NCI-H345 (cell line): ENCODE measurements around the gene MIS18A.
A peak's percentile ranks its signal among the peaks of the same experiment; 100 is the strongest.

Experiments used
- DNase-seq: peaks from one replicate; lab custom pipeline; 2025; lab: John Stamatoyannopoulos, UW

The MIS18A gene

DNA sequence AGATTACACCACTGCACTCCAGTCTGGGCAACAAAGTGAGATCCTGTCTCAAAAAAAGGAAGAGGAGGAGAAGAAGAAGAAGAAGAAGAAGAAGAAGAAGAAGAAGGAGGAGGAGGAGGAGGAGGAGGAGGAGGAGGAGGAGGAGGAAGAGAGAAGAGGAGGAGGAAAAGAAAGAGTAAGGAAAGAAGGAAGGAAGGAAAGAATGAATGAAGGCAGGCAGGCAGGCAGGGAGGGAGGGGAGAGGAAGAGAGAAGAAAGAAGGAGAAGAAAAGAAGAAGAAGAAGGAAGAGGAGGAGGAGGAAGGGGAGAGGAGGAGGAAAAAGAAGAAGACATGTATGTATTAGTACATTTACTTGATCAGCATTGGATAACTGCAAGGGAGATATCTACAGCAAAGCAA lies 26.7 kb downstream of the MIS18A start:
- DNase-seq: no peak

GRCh38 chr21:32249511-32250280 lies 29.2 kb downstream of the MIS18A start:
- no peak for DNase-seq

- DNase-seq: peak; percentile 76
Measured at GRCh38 chr21:32248571-32249461, 30.0 kb downstream of the MIS18A start.

DNA sequence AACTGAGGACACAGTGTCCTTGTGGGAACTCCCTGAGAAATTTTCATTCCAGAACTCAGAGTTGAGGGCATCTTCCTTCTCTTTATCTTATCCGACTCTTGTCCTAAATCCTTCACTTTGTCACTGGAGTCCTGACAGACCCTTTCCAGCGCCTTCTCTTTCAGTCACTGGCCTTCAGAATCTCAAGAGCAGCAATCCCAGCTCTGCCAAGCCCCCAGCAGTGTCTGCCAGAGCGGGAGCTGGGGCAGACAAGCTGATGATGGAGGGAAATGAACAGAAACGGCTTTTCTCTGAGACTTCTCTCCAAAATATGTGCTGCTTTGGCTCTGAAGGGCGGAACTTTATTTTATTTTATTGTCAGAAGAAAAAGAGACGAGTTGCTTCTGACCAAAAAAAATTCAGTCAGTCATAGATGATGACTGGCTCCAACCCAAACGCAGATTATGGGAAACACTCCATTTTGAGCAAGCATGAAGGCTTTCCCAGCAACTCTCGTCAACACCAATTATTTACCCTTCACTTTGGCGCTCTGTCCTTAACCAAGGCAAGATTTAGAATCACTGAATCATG lies 32.2 kb downstream of the MIS18A start:
- no peak for DNase-seq

DNA sequence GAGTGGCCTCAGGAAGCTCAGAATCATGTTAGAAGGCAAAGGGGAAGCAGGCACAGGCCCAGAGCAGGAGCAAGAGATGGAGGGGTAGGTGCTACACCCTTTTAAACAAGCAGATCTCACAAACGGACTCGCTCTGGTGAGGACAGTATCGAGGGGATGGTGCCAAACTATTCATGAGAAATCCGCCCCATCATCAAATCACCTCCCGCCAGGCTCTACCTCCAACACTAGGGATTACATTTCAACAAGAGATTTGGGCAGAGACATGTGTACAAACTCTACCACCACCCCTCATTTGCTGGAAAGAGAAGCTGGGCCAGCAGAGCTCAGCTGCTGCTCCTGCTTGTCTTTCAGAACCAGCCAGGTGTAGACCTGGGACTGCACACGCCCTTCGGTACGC lies 32.9 kb downstream of the MIS18A start:
- DNase-seq: no peak

DNA sequence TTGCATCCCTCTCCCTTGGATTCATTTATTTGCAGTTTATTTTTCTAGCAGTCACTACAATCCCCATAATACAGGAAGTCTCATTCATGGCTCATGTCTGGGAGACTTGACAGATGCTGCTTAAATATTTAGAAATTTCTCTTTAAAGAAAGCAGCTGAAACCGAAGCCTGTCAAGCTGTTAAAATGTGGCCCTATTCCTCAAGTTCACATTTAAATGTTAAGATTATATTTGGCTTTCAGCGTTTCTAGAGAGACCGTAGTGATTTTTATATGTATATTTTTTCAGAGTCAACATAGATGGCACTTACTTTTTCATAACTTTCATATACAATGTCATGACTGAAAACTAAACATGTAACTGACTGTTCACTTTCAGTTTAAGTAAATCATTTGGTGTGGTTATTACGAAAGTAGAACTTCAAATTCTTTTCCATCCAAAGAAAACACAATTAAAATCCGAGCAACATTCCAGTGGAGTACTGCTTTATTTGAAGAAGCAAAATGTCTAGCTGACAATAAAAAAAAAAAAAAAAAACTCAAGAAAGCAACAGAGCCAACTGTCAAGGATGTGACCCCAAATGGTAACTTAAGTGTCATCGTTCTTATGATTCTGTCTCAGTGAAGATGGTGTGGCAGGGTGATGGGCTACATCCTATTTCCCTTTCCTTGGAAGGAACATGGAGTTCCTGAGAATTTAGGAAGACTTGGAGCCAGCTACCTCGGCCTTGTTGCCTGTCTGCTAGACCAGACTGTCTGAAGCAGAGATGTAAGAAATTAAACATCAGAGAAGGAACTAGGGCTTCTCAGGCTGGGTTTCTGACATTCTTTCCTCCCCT lies 37.8 kb downstream of the MIS18A start:
- DNase-seq: no peak

GRCh38 chr21:32239551-32239950 lies 39.3 kb downstream of the MIS18A start:
- DNase-seq: no peak

DNA sequence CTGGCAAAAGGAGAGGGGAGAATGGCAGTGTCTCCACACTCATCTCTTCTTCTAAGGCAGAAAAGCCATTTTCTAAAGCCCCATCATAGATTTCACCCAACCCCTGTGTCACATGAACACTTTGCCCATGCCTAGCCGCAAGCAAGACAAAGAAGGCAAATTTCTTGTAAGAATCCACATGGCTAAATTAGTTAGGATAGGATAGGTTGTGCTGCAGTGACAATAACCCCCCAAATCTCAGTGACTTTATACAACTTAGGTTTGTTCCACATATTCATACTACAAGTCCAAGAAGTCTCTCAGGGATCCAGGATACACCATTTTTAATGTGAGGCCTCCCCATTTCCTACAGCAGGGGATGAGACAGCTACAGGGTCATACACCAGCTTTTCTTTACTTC lies 40.8 kb downstream of the MIS18A start:
- DNase-seq: no peak

- DNase-seq: no peak
Measured at GRCh38 chr21:32237021-32237420, 41.8 kb downstream of the MIS18A start.

- DNase-seq: no peak
Measured at GRCh38 chr21:32233722-32234301, 45.0 kb downstream of the MIS18A start.

GRCh38 chr21:32233055-32233546 lies 45.7 kb downstream of the MIS18A start:
- DNase-seq: no peak

- DNase-seq: no peak
Measured at GRCh38 chr21:32226444-32226843, 52.4 kb downstream of the MIS18A start.
